HG03354 (cell line): Measurements from ENCODE around the gene EPYC.

Experiments
- ATAC-seq: cut with Tn5 transposase; IDR thresholded peaks from one replicate; pipeline ENCODE4 v1.9.1; 2021; ENCODE audit warnings: mild to moderate bottlenecking; ENCODE audit not compliant: unreplicated experiment, poor library complexity, severe bottlenecking

The EPYC gene

DNA sequence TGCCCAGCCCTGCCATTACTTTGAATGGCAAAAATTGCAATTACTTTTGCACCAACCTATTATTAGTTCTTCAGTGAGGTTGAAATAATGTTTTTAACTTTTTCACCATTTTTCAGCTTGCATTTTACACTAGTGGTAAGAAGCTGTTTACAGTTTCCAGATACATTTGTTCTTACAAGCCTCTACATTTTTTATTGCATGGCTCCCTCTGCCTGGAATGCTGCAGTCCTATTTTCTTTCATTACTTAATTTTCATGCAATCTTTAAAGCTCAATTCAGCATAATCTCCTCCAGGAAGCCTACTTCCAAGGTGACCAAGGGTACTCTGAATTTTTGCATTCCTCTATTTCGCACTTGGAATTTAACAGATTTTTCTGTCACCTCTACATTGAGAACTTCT lies 83.2 kb downstream of the EPYC start:
- ATAC-seq: no peak

DNA sequence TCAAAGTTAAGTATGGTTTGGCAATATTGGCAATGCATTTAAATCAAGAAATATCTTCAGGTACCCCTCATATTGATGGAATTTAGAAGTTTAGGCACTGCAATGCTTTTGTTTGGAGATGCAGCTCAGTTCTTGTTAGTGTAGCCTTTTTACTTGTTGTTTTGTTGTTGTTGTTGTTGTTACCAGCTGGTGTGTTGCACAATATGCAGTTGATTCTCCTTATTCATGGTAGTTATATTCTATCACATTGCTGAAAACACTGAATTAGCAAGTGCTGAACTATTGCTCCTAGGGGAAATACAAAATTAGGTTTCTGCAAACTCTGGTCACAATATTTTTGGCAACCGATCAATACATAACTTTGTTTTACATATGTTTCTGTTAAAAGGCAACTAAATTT lies 84.5 kb downstream of the EPYC start:
- no peak for ATAC-seq

DNA sequence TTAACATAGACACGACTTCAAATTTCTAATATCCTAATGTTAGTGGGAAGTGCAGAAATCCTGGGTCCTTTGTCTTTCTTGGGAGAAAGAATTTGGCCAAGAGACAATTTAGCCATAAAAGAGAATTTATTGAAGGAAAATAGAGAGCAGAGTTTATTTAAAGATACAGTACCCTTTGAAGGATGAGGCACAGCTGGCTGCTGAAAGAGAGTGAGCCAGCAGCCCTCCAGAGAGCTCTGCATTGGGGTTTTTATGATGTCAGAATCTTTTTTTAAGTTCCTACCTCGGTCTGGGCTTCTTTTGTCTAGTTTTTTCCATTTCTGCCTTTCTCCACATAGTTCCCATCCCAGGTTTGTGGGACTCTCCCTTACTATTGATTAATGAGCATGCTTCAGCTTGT lies 87.3 kb downstream of the EPYC start:
- no peak for ATAC-seq

DNA sequence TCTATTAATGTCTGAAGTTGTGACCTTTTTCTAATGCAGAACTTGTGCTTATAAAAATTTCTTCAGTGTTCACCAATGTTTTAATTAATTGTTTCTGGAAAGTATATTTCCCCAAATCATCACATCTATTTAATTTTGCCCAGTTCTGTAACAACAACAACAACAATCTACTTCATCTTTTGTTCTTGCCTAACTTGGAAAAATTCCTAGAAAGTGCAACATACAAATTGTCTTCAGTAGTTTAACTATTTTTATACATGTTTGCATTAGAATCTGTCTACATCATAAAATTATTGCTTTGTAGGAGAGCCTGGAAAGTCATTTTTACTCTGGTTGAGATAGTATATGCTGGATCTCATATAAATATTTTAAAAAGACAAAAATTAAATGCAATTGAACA lies 88.3 kb downstream of the EPYC start:
- ATAC-seq: no peak

DNA sequence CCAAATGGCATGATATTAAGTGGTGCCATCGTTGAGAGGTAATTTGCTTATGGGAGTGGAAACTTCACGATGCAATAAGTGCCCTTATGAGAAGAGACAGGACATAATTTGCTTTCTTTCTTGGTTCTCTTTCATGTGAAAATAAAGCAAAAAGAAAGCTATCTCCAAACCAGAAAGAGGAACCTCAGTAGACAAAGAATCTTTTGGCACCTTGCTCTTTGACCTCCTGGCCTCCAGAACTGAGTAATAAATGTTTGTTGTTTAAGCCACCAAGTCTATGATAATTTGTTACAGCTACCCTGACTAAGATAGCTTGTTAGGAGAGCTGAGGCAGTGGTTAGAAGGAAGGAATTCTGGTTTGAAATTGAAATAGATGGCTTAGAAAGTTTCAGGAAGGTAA lies 89.4 kb downstream of the EPYC start:
- no peak for ATAC-seq
